HG02938 (cell line): ENCODE results near the gene KCTD10.
"Not testable (repeated sequence)": the region's sequence is repeated elsewhere in the genome, so short reads cannot be mapped to it uniquely, and the experiment has no call there.

ENCODE experiments used
- ATAC-seq: cut with Tn5 transposase; IDR thresholded peaks from one replicate; pipeline ENCODE4 v1.9.1; 2021; ENCODE audit warnings: mild to moderate bottlenecking, moderate library complexity; ENCODE audit not compliant: unreplicated experiment

The KCTD10 gene

DNA sequence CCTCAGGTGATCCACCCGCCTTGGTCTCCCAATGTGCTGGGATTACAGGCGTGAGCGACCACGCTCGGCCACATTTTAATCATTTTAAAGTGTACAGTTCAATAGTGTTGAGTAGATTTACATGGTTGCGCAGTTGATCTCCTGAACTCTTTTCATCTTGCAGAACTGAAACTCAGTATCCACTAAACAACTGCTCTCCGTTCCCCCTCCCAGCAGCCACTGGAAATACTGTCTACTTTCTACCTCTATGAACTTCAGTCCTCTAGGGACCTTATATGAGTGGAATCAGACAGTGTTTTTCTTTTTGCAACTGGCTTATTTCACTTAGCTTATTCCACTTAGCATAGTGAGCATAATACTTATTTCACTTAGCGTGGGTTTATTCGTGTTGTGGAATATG lies 53.7 kb downstream of the KCTD10 start:
- ATAC-seq, result no peak

DNA sequence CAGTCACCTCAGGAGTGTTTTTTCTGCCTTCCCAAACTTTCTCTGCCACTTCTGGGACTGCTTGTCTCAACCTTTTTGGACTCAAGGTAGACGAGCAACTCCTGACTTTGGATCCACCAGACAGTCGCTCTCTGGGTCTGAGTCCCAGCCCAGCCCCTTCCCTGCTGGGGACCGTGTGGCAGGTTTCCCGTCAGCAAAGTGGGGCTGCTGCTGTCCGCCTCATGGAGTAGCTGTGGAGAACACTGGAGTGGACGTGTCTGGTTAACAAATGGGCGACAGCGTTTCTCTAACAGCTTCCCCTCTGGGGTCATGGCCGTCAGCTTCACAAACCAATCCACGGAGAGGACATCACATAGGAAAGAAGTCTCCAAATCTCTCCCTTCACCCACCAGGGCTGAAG lies 54.8 kb downstream of the KCTD10 start:
- ATAC-seq, result no peak

DNA sequence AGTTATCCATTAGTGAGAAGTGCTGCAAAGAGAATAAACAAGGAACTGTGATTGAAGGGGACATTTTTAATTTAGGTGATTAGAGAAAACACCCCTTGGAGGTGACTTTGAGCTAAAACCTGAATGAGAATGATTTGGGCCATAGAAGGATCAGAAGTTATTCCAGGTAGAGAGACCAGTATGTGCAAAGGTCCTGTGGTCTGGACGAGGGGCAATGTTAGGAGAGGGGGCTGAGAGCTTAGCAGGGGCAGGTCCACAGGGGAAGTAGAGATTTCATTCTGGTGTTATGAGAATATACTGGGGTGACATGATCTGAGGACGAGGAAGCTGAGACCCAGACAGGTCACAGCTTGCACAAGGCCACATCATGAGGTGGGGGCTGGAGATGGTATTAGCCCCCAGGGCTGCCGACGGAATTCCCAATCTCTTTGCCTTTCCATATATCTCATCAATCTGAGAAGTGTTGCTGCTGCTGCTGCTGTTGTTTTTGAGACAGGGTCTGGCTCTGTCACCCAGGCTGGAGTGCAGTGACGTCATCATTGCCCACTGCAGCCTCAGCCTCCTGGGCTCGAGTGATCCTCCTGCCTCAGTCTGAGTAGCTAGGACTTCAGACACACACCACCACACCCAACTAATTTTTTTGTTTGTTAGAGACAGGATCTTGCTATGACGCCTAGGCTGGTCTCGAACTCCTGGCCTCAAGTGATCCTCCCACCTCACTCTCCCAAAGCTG lies 55.6 kb downstream of the KCTD10 start:
- no peak for ATAC-seq

DNA sequence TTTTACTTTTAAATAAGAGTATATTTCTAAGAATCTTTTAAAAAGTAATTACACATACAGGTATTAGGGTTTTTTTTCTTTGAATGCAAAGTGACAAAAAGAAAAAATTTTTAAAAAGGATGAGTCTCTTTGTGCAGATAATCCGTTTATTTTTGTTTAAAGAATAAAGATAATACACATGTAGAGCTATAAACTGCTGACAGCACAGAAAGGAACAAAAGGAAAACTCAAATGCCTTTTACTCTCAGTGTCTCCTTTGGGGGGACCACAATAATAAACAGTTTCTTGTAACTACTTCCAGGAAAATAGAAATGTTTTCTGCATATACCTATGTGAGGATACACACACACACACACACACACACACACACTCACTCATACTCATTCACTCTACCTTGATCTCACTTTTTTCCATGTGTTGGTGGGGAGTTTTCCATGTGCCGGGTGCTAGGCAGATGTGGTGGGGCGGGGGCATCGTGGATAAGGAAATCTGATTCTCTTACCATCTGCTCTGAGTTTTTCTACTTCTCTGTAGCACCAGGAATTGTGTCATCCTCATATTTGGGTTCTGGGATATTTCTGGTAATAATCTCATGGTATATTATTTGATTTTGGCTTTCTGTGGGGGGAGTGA lies 58.1 kb downstream of the KCTD10 start:
- no peak for ATAC-seq

DNA sequence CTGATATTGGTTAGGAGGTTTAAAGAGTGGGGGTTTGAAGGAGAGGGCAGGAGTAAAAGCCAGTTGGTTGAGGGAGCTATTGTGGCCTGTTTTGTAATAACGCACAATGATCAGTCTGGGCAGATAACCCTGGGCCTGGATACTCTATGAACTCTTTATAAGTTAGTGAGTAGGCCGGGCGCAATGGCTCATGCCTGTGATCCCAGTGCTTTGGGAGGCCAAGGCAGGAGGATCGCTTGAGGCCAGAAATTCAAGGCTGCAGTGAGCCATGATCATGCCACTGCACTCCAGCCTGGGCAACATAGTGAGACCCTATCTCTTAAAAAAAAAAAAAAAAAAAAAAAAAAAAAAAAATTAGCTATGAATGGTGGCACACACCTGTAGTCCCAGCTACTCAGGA lies 71.0 kb downstream of the KCTD10 start:
- not testable (repeated sequence) for ATAC-seq

DNA sequence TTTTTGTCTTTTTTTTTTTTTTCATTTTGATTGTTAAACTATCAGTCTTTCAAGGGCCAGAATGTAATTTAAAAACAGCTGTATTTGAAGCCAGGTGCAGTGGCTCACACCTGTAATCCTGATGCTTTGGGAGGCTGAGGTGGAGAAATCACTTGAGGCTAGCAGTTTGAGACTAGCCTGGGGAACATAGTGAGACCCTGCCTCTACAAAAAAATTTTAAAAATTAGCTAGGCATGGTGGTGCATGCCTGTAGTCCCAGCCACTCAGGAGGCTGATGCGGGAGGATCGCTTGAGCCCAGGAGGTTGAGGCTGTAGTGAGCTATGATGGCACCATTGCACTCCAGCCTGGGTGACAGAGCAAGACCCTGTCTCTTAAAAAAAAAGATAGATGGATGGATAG lies 72.3 kb downstream of the KCTD10 start:
- not testable (repeated sequence) for ATAC-seq
